T-helper 9 cell (primary cell): ENCODE measurements around the gene HOXA5.

Experiments
- DNase-seq: peaks from one replicate; pipeline ENCODE4 v3.0.0-alpha.2; 2020

The HOXA5 gene

GRCh38 chr7:27116031-27116961 is 27.2 kb downstream of the HOXA5 start:
- no peak for DNase-seq

- DNase-seq: no peak
Observed at GRCh38 chr7:27115221-27116026, 28.1 kb downstream of the HOXA5 start.

GRCh38 chr7:27114881-27115220 is 28.6 kb downstream of the HOXA5 start:
- no peak for DNase-seq

GRCh38 chr7:27113991-27114769 is 29.3 kb downstream of the HOXA5 start:
- DNase-seq: no peak

- no peak for DNase-seq
Observed at GRCh38 chr7:27112955-27113949, 30.2 kb downstream of the HOXA5 start.

GRCh38 chr7:27112361-27112760 is 31.1 kb downstream of the HOXA5 start:
- no peak for DNase-seq

GRCh38 chr7:27111751-27112277 is 31.7 kb downstream of the HOXA5 start:
- no peak for DNase-seq

GRCh38 chr7:27111042-27111750 is 32.3 kb downstream of the HOXA5 start:
- DNase-seq: no peak

GRCh38 chr7:27110186-27111031 is 33.1 kb downstream of the HOXA5 start:
- DNase-seq: no peak

- no peak for DNase-seq
Observed at GRCh38 chr7:27109466-27110185, 33.9 kb downstream of the HOXA5 start.

- DNase-seq: no peak
Observed at GRCh38 chr7:27108390-27109127, 34.9 kb downstream of the HOXA5 start.

- no peak for DNase-seq
Observed at GRCh38 chr7:27107391-27108381, 35.8 kb downstream of the HOXA5 start.

GRCh38 chr7:27106901-27107240 is 36.6 kb downstream of the HOXA5 start:
- DNase-seq: no peak

GRCh38 chr7:27106181-27106900 is 37.1 kb downstream of the HOXA5 start:
- no peak for DNase-seq

- DNase-seq: no peak
Observed at GRCh38 chr7:27105301-27106031, 38.0 kb downstream of the HOXA5 start.
